Measurements from ENCODE around the gene SPINK5.

DNA sequence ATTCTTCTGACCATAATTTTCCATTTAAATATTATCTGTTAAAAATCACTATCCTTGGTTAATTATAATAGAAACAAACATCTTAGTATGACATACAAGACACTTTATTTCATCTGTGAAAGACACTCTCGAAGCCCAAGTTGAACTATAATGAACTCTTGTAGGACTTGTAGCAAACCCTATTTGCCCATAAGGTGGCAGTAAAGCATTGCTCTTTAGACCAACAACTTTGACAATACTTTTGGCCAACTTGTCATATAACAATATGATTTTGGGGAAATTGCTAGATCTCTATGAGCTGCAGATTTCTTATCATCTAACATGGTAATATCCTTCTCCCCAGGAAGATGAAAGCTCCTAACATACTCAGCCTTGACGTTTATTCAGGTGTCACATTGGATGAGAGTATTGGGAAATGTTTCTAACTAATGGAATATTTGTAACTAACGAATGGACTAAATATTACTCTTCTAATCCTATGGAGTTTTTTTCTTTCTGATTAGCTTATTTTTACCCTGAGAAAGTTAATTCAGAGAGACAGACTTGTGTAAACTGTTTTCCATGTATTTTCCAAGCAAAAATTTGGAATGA, 115.5 kb downstream of the SPINK5 start:
- TF ChIP-seq CTCF (IDR thresholded peaks at IDR 0.05): peak in 2 of 3 experiments; percentile 41 to 46
- TF ChIP-seq POLR2A (IDR thresholded peaks at IDR 0.05): no peak
- TF ChIP-seq POLR2AphosphoS5 (IDR thresholded peaks at IDR 0.05; ENCODE audit: insufficient read depth in 1 of 2, low read depth in 1 of 2): peak in 1 of 2 donors; percentile 31
